ENCODE results near the gene PAPPA2. TPM values are rescaled to one million over a fixed set of nuclear protein-coding genes. Genes with fewer than 3 reads are reported as not detected.

Gene PAPPA2, protein sequence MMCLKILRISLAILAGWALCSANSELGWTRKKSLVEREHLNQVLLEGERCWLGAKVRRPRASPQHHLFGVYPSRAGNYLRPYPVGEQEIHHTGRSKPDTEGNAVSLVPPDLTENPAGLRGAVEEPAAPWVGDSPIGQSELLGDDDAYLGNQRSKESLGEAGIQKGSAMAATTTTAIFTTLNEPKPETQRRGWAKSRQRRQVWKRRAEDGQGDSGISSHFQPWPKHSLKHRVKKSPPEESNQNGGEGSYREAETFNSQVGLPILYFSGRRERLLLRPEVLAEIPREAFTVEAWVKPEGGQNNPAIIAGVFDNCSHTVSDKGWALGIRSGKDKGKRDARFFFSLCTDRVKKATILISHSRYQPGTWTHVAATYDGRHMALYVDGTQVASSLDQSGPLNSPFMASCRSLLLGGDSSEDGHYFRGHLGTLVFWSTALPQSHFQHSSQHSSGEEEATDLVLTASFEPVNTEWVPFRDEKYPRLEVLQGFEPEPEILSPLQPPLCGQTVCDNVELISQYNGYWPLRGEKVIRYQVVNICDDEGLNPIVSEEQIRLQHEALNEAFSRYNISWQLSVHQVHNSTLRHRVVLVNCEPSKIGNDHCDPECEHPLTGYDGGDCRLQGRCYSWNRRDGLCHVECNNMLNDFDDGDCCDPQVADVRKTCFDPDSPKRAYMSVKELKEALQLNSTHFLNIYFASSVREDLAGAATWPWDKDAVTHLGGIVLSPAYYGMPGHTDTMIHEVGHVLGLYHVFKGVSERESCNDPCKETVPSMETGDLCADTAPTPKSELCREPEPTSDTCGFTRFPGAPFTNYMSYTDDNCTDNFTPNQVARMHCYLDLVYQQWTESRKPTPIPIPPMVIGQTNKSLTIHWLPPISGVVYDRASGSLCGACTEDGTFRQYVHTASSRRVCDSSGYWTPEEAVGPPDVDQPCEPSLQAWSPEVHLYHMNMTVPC (N-terminal part only)
- 0.75 and 0.81 TPM in 2 replicates for total RNA-seq (2021)
- long read RNA-seq, result 0 reads

DNA sequence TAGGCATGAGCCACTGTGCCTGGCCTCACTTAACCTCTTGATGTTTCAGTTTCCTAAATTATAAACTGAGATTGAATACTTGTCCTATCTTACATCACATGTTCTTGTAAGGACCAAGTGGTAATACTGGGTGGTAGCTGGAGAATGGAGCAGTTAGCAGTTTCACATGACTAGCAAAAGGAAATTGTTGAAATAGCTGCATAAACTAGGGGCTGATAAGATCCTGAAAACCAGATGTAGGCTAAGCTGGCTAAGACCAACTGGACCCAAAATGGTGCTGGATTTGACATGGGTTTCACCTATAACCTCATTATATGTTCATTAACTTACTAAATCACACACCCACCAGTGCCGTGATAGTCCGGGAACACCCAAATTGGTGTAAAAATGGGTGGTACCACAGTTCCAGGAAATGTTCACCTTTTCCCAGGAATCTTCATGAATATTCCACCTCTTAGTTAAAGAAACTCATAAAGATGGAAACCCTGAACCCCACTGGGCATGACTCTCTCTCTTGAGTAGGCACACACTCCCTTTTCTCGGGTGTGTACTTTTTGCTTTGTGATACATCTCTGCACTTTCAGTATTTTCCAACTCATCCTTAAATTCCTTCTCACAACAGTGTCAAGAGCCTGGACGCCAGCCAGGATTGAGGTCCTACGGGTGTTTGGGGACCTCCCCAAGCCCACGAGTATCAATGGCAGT is at the start of gene PAPPA2:
TSS of gene PAPPA2 (plus strand) at position 502 of the 705 bp plus-strand sequence. CDS start 93,148 bp downstream, outside the sequence.
- Histone ChIP-seq H2BK5ac (ENCODE audit: insufficient read length, low read length) (no peak within 1 kb of the TSS), H3K23me2 (ENCODE audit: insufficient read length, low read depth, low read length, poor library complexity, severe bottlenecking) (no peaks in the 10 kb centered on the region), H3K18ac (ENCODE audit: insufficient read length, low read depth, low read length) (no peak within 1 kb of the TSS), H2BK15ac (ENCODE audit: low read depth, low read length) (no peak within 1 kb of the TSS), H3K4ac (ENCODE audit: low read depth, low read length) (no peak within 1 kb of the TSS), H3K79me2 (ENCODE audit: insufficient read depth, low read length) (no peaks in the 10 kb centered on the region), H3K23ac (ENCODE audit: insufficient read length, low read depth, low read length) (no peak within 1 kb of the TSS), H2BK12ac (ENCODE audit: insufficient read length, low read depth, low read length) (no peak within 1 kb of the TSS), H2AK5ac (ENCODE audit: insufficient read length, low read length) (no peak within 1 kb of the TSS), H3K56ac (ENCODE audit: insufficient read length, low read depth, low read length) (no peak within 1 kb of the TSS), H4K91ac (ENCODE audit: insufficient read length, low read depth, low read length) (no peak within 1 kb of the TSS), H2BK120ac (ENCODE audit: low read depth, low read length, poor library complexity, severe bottlenecking) (no peak within 1 kb of the TSS), H4K5ac (ENCODE audit: insufficient read length, low read depth, low read length) (no peak within 1 kb of the TSS), H3K9ac (ENCODE audit: extremely low read depth, insufficient read length, low read length) (no peak within 1 kb of the TSS), H3K4me2 (ENCODE audit: insufficient read depth, insufficient read length, low read length) (no peak within 1 kb of the TSS), H3K14ac (ENCODE audit: insufficient read depth, low read length) (no peak within 1 kb of the TSS), H2BK20ac (ENCODE audit: low read depth, low read length, poor library complexity, severe bottlenecking) (no peak within 1 kb of the TSS), H4K8ac (replicated peaks; ENCODE audit: insufficient read length, low read depth, low read length) (no peak within 1 kb of the TSS), H3K79me1 (ENCODE audit: insufficient read depth, low read depth, low read length, poor library complexity, severe bottlenecking) (no peaks in the 10 kb centered on the region), H3K9me3 (ENCODE audit: control insufficient read depth, low read depth, low read length) (no peaks in the 10 kb centered on the region), H2AFZ (ENCODE audit: low read length) (no peak within 1 kb of the TSS), H3K27me3 (ENCODE audit: insufficient read depth, low read length) (no peaks in the 10 kb centered on the region), H3T11ph (ENCODE audit: low read length) (no peak within 1 kb of the TSS), H3K4me1 (ENCODE audit: insufficient read depth, low read length) (no peaks in the 10 kb centered on the region; the same call in 1 of the 2 replicates), H4K20me1 (ENCODE audit: control insufficient read depth, insufficient read depth, insufficient read length) (no peaks in the 10 kb centered on the region), H3K27ac (ENCODE audit: insufficient read length, low read depth, low read length) (no peak within 1 kb of the TSS)
- DNase-seq, result no peak
- H3K27ac Mint-ChIP-seq, result no peak within 1 kb of the TSS; a peak in 1 of 7 replicates
- WGBS (ENCODE audit: extremely low coverage, insufficient read length, low lambda C conversion rate), result no CpG with 5 or more reads among the region's 6 CpGs
- peaks cover 0 to 3% (median 2%) of the 10 kb centered on the region in 3 experiments; a peak in 4 of 7 replicates for H3K36me3 Mint-ChIP-seq (ENCODE audit: insufficient read depth in 1 of 3, low read depth in 3 of 3)
- H3K4me1 Mint-ChIP-seq, result 0 out of 4 replicates have a peak, but pooled peaks cover 0 to 3% of the 10 kb centered on the region in 2 experiments
- H3K27me3 Mint-ChIP-seq (ENCODE audit: low read depth), result peaks cover 2% of the 10 kb centered on the region; the same call in 1 of the 2 replicates
- no peak within 1 kb of the TSS for H3K4me3 Mint-ChIP-seq
- peaks cover 0 to 11% of the 10 kb centered on the region in 2 experiments; a peak in 3 of 5 replicates for H3K9me3 Mint-ChIP-seq
- TF ChIP-seq, protein P1, sequence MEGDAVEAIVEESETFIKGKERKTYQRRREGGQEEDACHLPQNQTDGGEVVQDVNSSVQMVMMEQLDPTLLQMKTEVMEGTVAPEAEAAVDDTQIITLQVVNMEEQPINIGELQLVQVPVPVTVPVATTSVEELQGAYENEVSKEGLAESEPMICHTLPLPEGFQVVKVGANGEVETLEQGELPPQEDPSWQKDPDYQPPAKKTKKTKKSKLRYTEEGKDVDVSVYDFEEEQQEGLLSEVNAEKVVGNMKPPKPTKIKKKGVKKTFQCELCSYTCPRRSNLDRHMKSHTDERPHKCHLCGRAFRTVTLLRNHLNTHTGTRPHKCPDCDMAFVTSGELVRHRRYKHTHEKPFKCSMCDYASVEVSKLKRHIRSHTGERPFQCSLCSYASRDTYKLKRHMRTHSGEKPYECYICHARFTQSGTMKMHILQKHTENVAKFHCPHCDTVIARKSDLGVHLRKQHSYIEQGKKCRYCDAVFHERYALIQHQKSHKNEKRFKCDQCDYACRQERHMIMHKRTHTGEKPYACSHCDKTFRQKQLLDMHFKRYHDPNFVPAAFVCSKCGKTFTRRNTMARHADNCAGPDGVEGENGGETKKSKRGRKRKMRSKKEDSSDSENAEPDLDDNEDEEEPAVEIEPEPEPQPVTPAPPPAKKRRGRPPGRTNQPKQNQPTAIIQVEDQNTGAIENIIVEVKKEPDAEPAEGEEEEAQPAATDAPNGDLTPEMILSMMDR (conservative IDR thresholded peaks at IDR 0.05), result no peak
